Measurements from ENCODE around the gene PUS7L. TPM values are rescaled to one million over a fixed set of nuclear protein-coding genes. Genes with fewer than 3 reads are reported as not detected.
"Not testable (repeated sequence)": the region's sequence is repeated elsewhere in the genome, so short reads cannot be mapped to it uniquely, and the experiment has no call there.

Gene PUS7L
- total and polyA plus RNA-seq, 8 donors, result 10.1 to 20.3 (median 14.0) TPM

- intact Hi-C loops (cut with DNase I), result no loop called here
- no peak overlapping the region for H3K4me3 ChIP-seq
- DNase-seq, result no peak
- TF ChIP-seq CTCF (IDR thresholded peaks at IDR 0.05), result no peak
- H3K36me3 ChIP-seq, result peaks cover 0 to 37% of the 10 kb centered on the region in 2 donors
- H3K27me3 ChIP-seq, result no peaks in the 10 kb centered on the region
- H3K4me1 ChIP-seq, result no peaks in the 10 kb centered on the region
- H3K9me3 ChIP-seq, result no peaks in the 10 kb centered on the region
- no peak overlapping the region for H3K27ac ChIP-seq
- ATAC-seq, result no peak
Measured at GRCh38 chr12:43728698-43729097, 29.9 kb downstream of the PUS7L start.

- ATAC-seq, result no peak
- no peak overlapping the region for H3K4me3 ChIP-seq
Measured at GRCh38 chr12:43728117-43728516, 30.5 kb downstream of the PUS7L start.

GRCh38 chr12:43723134-43723533 is 35.5 kb downstream of the PUS7L start:
- TF ChIP-seq CTCF (IDR thresholded peaks at IDR 0.05), result no peak
- Histone ChIP-seq H3K36me3 (peaks cover 0 to 5% of the 10 kb centered on the region in 2 donors), H3K27me3 (no peaks in the 10 kb centered on the region), H3K4me3 (no peak overlapping the region), H3K9me3 (no peaks in the 10 kb centered on the region), H3K27ac (no peak overlapping the region), H3K4me1 (no peaks in the 10 kb centered on the region)
- DNase-seq (no peak), ATAC-seq (no peak)
- intact Hi-C loops (cut with DNase I), result no loop called here

More at GRCh38 chr12:43728117-43728516, 30.5 kb downstream of the PUS7L start:
- TF ChIP-seq CTCF (IDR thresholded peaks at IDR 0.05), result peak in 1 of 2 donors; percentile 19
- H3K4me1 ChIP-seq, result no peaks in the 10 kb centered on the region
- no peak for DNase-seq
- H3K9me3 ChIP-seq, result no peaks in the 10 kb centered on the region
- H3K36me3 ChIP-seq, result peaks cover 0 to 34% of the 10 kb centered on the region in 2 donors
- intact Hi-C loops (cut with DNase I), result no loop called here
- no peak overlapping the region for H3K27ac ChIP-seq
- no peaks in the 10 kb centered on the region for H3K27me3 ChIP-seq

GRCh38 chr12:43722621-43723020 is 36.0 kb downstream of the PUS7L start:
- H3K27ac ChIP-seq, result no peak overlapping the region
- intact Hi-C loops (cut with DNase I), result no loop called here
- ATAC-seq (no peak), DNase-seq (no peak)
- no peaks in the 10 kb centered on the region for H3K9me3 ChIP-seq
- no peaks in the 10 kb centered on the region for H3K27me3 ChIP-seq
- H3K4me1 ChIP-seq, result no peaks in the 10 kb centered on the region
- no peak overlapping the region for H3K4me3 ChIP-seq
- TF ChIP-seq CTCF (IDR thresholded peaks at IDR 0.05), result no peak
- H3K36me3 ChIP-seq, result peaks cover 0 to 5% of the 10 kb centered on the region in 2 donors

- Histone ChIP-seq H3K36me3 (no peaks in the 10 kb centered on the region), H3K9me3 (peaks cover 0 to 8% of the 10 kb centered on the region in 2 donors), H3K4me1 (no peaks in the 10 kb centered on the region), H3K27ac (no peak overlapping the region), H3K4me3 (no peak overlapping the region), H3K27me3 (no peaks in the 10 kb centered on the region)
- no peak for DNase-seq
- no peak for ATAC-seq
- intact Hi-C loops (cut with DNase I), result no loop called here
- TF ChIP-seq CTCF (IDR thresholded peaks at IDR 0.05), result no peak
Measured at GRCh38 chr12:43711348-43711747, 47.2 kb downstream of the PUS7L start.

GRCh38 chr12:43703772-43704171 is 54.8 kb downstream of the PUS7L start:
- H3K9me3 ChIP-seq, result peaks cover 0 to 10% of the 10 kb centered on the region in 2 donors
- H3K4me1 ChIP-seq; ATAC-seq; H3K4me3 ChIP-seq; H3K36me3 ChIP-seq; DNase-seq; intact Hi-C loops (cut with DNase I); H3K27ac ChIP-seq; H3K27me3 ChIP-seq: not testable (repeated sequence)

- H3K4me3 ChIP-seq; H3K4me1 ChIP-seq; H3K27me3 ChIP-seq; H3K9me3 ChIP-seq; H3K27ac ChIP-seq; intact Hi-C loops (cut with DNase I); DNase-seq; H3K36me3 ChIP-seq; ATAC-seq: not testable (repeated sequence)
Measured at GRCh38 chr12:43701194-43701593, 57.4 kb downstream of the PUS7L start.

Data from left lung (tissue), 10 donors.